Measurements from ENCODE around the gene RNASE2. TPM values are rescaled to one million over a fixed set of nuclear protein-coding genes. Genes with fewer than 3 reads are reported as not detected.

The RNASE2 gene
- total RNA-seq, 4 donors from 2014 or later = not detected

GRCh38 chr14:20996521-20996920, 41.2 kb downstream of the RNASE2 start:
- H3K36me3 ChIP-seq = peaks cover 41 to 53% of the 10 kb centered on the region in 2 donors
- intact Hi-C loops (cut with DNase I) = no loop called here
- H3K27ac ChIP-seq = no peak overlapping the region
- H3K4me1 ChIP-seq = peaks cover 1 to 3% of the 10 kb centered on the region in 2 donors
- TF ChIP-seq CTCF (IDR thresholded peaks at IDR 0.05) (no peak), POLR2A (IDR thresholded peaks at IDR 0.05) (no peak)
- no peaks in the 10 kb centered on the region for H3K27me3 ChIP-seq
- WGBS, 2 donors = 88 to 91% methylated on average over 14 of the region's 14 CpGs
- no peak for DNase-seq
- no peak overlapping the region for H3K4me3 ChIP-seq (replicated peaks in 1 of 3)
- H3K9me3 ChIP-seq = no peaks in the 10 kb centered on the region

GRCh38 chr14:20997115-20997514, 41.8 kb downstream of the RNASE2 start:
- Histone ChIP-seq H3K4me1 (no peaks in the 10 kb centered on the region), H3K27ac (no peak overlapping the region), H3K4me3 (replicated peaks in 1 of 3) (no peak overlapping the region), H3K27me3 (no peaks in the 10 kb centered on the region), H3K36me3 (peaks cover 41 to 53% of the 10 kb centered on the region in 2 donors), H3K9me3 (no peaks in the 10 kb centered on the region)
- TF ChIP-seq POLR2A (IDR thresholded peaks at IDR 0.05) (no peak), CTCF (IDR thresholded peaks at IDR 0.05) (no peak)
- no peak for DNase-seq
- intact Hi-C loops (cut with DNase I) = no loop called here
- WGBS, 2 donors = 69 to 75% methylated on average over 4 of the region's 4 CpGs

DNA sequence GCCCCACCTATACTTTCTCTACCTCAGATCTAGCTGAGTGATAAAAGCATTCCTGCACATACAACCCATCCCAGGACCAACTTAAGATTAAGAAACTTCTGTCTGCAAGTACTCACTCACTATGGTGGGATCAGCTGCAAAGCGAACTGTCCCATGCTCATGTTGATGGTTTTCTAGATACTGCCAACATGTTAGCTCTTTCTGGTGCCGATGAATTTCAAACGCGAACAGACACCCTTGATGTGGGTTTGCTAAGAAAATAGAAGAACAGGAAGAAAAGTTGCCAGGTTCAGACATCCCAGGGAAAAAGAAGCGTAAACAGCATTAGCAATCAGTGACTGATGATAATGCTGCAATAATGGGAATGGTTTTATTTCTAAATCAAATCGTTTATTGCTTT, 42.3 kb downstream of the RNASE2 start:
- no peak overlapping the region for H3K27ac ChIP-seq
- H3K4me1 ChIP-seq = no peaks in the 10 kb centered on the region
- no peaks in the 10 kb centered on the region for H3K27me3 ChIP-seq
- 75 to 78% methylated on average over 6 of the region's 6 CpGs for WGBS, 2 donors
- TF ChIP-seq POLR2A (IDR thresholded peaks at IDR 0.05) (no peak), CTCF (IDR thresholded peaks at IDR 0.05) (no peak)
- no peak overlapping the region for H3K4me3 ChIP-seq (replicated peaks in 1 of 3)
- no peak for DNase-seq
- H3K9me3 ChIP-seq = no peaks in the 10 kb centered on the region
- peaks cover 37 to 49% of the 10 kb centered on the region in 2 donors for H3K36me3 ChIP-seq
- intact Hi-C loops (cut with DNase I) = no loop called here

DNA sequence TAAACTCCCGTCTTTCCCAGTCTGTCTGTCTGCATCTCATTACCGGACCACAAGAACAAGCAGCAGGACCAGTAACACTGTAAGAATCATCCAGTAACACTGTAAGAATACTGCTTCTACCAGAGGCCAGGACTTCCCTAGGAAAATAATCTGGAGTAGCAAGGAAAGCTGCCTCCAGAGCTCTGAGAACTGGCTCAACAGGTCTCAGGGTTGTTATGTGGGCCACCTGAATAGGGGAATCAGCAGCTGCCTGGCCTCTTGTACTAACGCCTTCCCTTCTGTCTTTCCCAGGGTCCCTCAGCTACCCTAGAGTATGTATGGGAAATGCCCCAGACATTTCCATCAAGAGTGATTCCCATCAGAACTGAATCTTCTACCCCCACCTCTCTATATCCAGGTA, 42.9 kb downstream of the RNASE2 start:
- Histone ChIP-seq H3K36me3 (peaks cover 32 to 43% of the 10 kb centered on the region in 2 donors), H3K4me3 (replicated peaks in 1 of 3) (no peak overlapping the region), H3K27ac (no peak overlapping the region), H3K4me1 (no peaks in the 10 kb centered on the region), H3K27me3 (no peaks in the 10 kb centered on the region), H3K9me3 (no peaks in the 10 kb centered on the region)
- TF ChIP-seq POLR2A (IDR thresholded peaks at IDR 0.05) (no peak), CTCF (IDR thresholded peaks at IDR 0.05) (no peak)
- 65 to 83% methylated on average over 3 of the region's 3 CpGs for WGBS, 2 donors
- no peak for DNase-seq
- intact Hi-C loops (cut with DNase I) = no loop called here

DNA sequence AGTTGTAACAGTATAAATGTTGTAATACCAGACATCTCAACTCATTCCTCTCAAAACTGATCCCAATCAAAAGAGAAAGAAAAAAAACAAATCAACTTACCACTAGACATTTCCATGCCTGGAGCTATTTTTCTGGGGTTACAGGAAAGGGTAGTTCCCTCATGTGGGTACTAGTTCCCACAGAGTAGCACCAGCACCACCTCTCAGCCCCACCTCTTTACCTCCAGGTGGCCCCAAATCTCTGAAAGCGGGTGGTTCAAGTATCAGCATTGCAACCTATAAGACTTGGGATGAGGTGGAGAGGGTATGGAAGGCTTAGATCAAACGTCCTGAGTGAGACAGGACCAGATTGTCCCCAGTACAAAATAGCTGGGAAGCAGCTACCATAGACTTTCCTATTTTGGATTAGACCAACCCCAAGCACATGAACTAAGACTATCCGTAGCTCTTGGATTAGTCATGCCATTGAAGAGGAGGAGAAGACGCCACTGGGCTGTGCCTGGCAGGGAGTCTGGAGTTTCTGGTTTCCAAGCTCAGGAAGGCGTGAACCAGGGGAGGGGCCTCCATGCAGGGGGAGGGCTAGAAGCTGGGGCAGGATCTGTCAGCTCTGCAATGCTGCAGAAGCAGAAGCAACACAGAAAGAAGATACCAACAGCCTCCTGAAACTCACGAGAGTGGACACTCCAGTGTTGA, 43.5 kb downstream of the RNASE2 start, which contains the start of gene SLC39A2:
Gene SLC39A2 (plus strand): TSS at position 620 of the 693 bp plus-strand sequence. CDS start 154 bp downstream, outside the sequence.
- H3K36me3 ChIP-seq = peaks cover 30 to 36% of the 10 kb centered on the region in 2 donors
- H3K4me3 ChIP-seq (replicated peaks in 1 of 3) = no peak within 1 kb of the TSS
- H3K4me1 ChIP-seq = no peaks in the 10 kb centered on the region
- intact Hi-C loops (cut with DNase I) = no loop called here
- H3K9me3 ChIP-seq = no peaks in the 10 kb centered on the region
- TF ChIP-seq POLR2A (IDR thresholded peaks at IDR 0.05) (no peak), CTCF (IDR thresholded peaks at IDR 0.05) (no peak)
- WGBS, 2 donors = 63 to 70% methylated on average over 6 of the region's 6 CpGs
- no peak within 1 kb of the TSS for H3K27ac ChIP-seq
- DNase-seq = peak; percentile 47 to 58
- H3K27me3 ChIP-seq = no peaks in the 10 kb centered on the region
